H1 (cell line): ENCODE measurements around the gene TXNRD2. TPM values are rescaled to one million over a fixed set of nuclear protein-coding genes. Genes with fewer than 3 reads are reported as not detected.
A peak's percentile ranks its signal among the peaks of the same experiment; 100 is the strongest.

ENCODE experiments used
- CTCF ChIA-PET: fragments of 300-600 bp; sonication (Branson Sonifier 250); formaldehyde crosslinking; loops from one replicate; lab custom pipeline; 2021; ENCODE audit not compliant: partially characterized antibody; lab: Charles Lee
- POLR2A ChIA-PET: fragments of 300-600 bp; sonication (Branson Sonifier 250); formaldehyde crosslinking; loops from one replicate; lab custom pipeline; 2021; ENCODE audit warnings: inconsistent platforms; ENCODE audit not compliant: partially characterized antibody; lab: Charles Lee
- DNase-seq, 2 experiments: peaks; one replicate each; pipeline versions ENCODE4 v3.0.0 to v3.0.0-alpha.2; 2010 to 2022; ENCODE audit warnings: low spot score in 2 of 2, low read depth in 1 of 2, mixed read lengths in 1 of 2
- FAIRE-seq: peaks from 2 replicates; lab custom pipeline; 2011; peaks lifted over from hg19 to GRCh38; lab: Jason Lieb, UNC
- H2AFZ ChIP-seq: 2 replicates; pipeline ENCODE4 v1.8.1; 2012; ENCODE audit warnings: low read length, inconsistent platforms
- H2AK5ac ChIP-seq: 2 replicates; pipeline ENCODE4 v1.6.1; 2013; ENCODE audit warnings: low read depth, low read length
- H2BK120ac ChIP-seq: replicated peaks from 2 replicates; pipeline ENCODE3; 2013; ENCODE audit warnings: low read depth, low read length, inconsistent platforms
- H2BK12ac ChIP-seq: 2 replicates; pipeline ENCODE4 v1.6.1; 2013; ENCODE audit warnings: low read depth, low read length
- H2BK15ac ChIP-seq: 2 replicates; pipeline ENCODE4 v1.6.1; 2013; ENCODE audit warnings: low read length
- H2BK20ac ChIP-seq: 2 replicates; pipeline ENCODE4 v1.6.1; 2013; ENCODE audit warnings: low read length
- H2BK5ac ChIP-seq: 2 replicates; pipeline ENCODE4 v1.6.1; 2013; ENCODE audit warnings: low read depth, low read length
- H3K14ac ChIP-seq: 2 replicates; pipeline ENCODE4 v1.6.1; 2013; ENCODE audit warnings: inconsistent platforms; ENCODE audit not compliant: insufficient read length
- H3K18ac ChIP-seq: 2 replicates; pipeline ENCODE4 v1.6.1; 2013; ENCODE audit warnings: low read length; ENCODE audit errors: extremely low read depth
- H3K23ac ChIP-seq: 2 replicates; pipeline ENCODE4 v1.6.1; 2013; ENCODE audit warnings: inconsistent platforms; ENCODE audit not compliant: insufficient read length
- H3K23me2 ChIP-seq: 2 replicates; pipeline ENCODE4 v1.6.1; 2013; ENCODE audit warnings: low read depth, low read length
- H3K27ac ChIP-seq: 2 replicates; pipeline ENCODE4 v1.6.1; 2011; ENCODE audit warnings: low read depth, low read length, inconsistent platforms
- H3K27me3 ChIP-seq, 4 experiments: replicated peaks in 1 of 4; 1 replicate in 1 of 4; 2 replicates in 3 of 4; pipeline versions ENCODE4 v1.6.1 to v1.8.1; 2011 to 2013; ENCODE audit warnings: low read length in 3 of 4, mild to moderate bottlenecking in 3 of 4, inconsistent platforms in 2 of 4, mixed read lengths in 2 of 4, moderate library complexity in 1 of 4; ENCODE audit not compliant: control insufficient read depth in 3 of 4, insufficient read depth in 3 of 4; ENCODE audit errors: extremely low read depth in 1 of 4
- H3K36me3 ChIP-seq, 4 experiments: 2 replicates each; pipeline versions ENCODE4 v1.6.1 to v1.8.1; 2011 to 2013; ENCODE audit warnings: mild to moderate bottlenecking in 4 of 4, low read length in 3 of 4, moderate library complexity in 2 of 4, control low read depth in 1 of 4, inconsistent platforms in 1 of 4; ENCODE audit not compliant: insufficient read depth in 4 of 4, control insufficient read depth in 2 of 4
- H3K4ac ChIP-seq: replicated peaks from 2 replicates; pipeline ENCODE3; 2013; ENCODE audit warnings: low read length, low read depth, mixed read lengths, inconsistent platforms; ENCODE audit not compliant: insufficient read length
- H3K4me1 ChIP-seq, 4 experiments: replicated peaks in 1 of 4; 1 replicate in 1 of 4; 2 replicates in 3 of 4; pipeline versions ENCODE4 v1.6.1 to v1.8.1; 2011 to 2013; ENCODE audit warnings: low read length in 3 of 4, inconsistent platforms in 2 of 4, mixed read lengths in 1 of 4; ENCODE audit not compliant: insufficient read depth in 4 of 4, control insufficient read depth in 3 of 4
- H3K4me2 ChIP-seq, 2 experiments: 2 replicates each; pipeline versions ENCODE4 v1.6.1 to v1.8.1; 2011 to 2013; ENCODE audit warnings: low read depth in 2 of 2, low read length in 2 of 2, control low read depth in 1 of 2, inconsistent platforms in 1 of 2, mild to moderate bottlenecking in 1 of 2; ENCODE audit not compliant: insufficient read depth in 1 of 2
- H3K4me3 ChIP-seq, 4 experiments: fragments of 200-600, 300-600 bp in 1 of 4; sonication (generic), shearing (Covaris generic), sonication (Bioruptor Twin) in 1 of 4; 2 replicates each; pipeline versions ENCODE4 v1.5.1 to v1.8.1; 2011 to 2016; ENCODE audit warnings: low read length in 4 of 4, low read depth in 3 of 4, control low read depth in 2 of 4, inconsistent platforms in 2 of 4, mild to moderate bottlenecking in 2 of 4, mixed read lengths in 1 of 4, moderate library complexity in 1 of 4; ENCODE audit not compliant: insufficient read depth in 2 of 4; ENCODE audit errors: extremely low read depth in 1 of 4
- H3K56ac ChIP-seq: replicated peaks from 2 replicates; pipeline ENCODE3; 2013; ENCODE audit warnings: low read depth, mild to moderate bottlenecking, mixed read lengths, low read length, inconsistent platforms; ENCODE audit not compliant: insufficient read length
- H3K79me1 ChIP-seq: 2 replicates; pipeline ENCODE4 v1.6.1; 2013; ENCODE audit warnings: low read depth, low read length, control low read depth
- H3K79me2 ChIP-seq, 2 experiments: 2 replicates each; pipeline versions ENCODE4 v1.6.1 to v1.8.1; 2012 to 2013; ENCODE audit warnings: low read length in 2 of 2, mild to moderate bottlenecking in 2 of 2, inconsistent platforms in 1 of 2; ENCODE audit not compliant: insufficient read depth in 2 of 2, control insufficient read depth in 1 of 2
- H3K9ac ChIP-seq, 4 experiments: replicated peaks in 1 of 4; 1 replicate in 1 of 4; 2 replicates in 3 of 4; pipeline versions ENCODE4 v1.6.1 to v1.8.1; 2011 to 2013; ENCODE audit warnings: low read depth in 3 of 4, low read length in 3 of 4, control low read depth in 2 of 4, mild to moderate bottlenecking in 2 of 4, moderate library complexity in 2 of 4, inconsistent platforms in 1 of 4; ENCODE audit errors: extremely low read depth in 1 of 4
- H3K9me3 ChIP-seq, 2 experiments: 2 replicates each; pipeline versions ENCODE4 v1.6.1 to v1.8.1; 2012 to 2013; ENCODE audit warnings: mild to moderate bottlenecking in 2 of 2, moderate library complexity in 2 of 2, control low read depth in 1 of 2, inconsistent platforms in 1 of 2, low read depth in 1 of 2, low read length in 1 of 2, mixed read lengths in 1 of 2; ENCODE audit not compliant: insufficient read depth in 2 of 2
- H4K20me1 ChIP-seq, 2 experiments: replicated peaks in 1 of 2; 2 replicates each; pipeline versions ENCODE3 to v1.8.1; 2011 to 2013; ENCODE audit warnings: inconsistent platforms in 2 of 2, low read length in 2 of 2, mild to moderate bottlenecking in 1 of 2; ENCODE audit not compliant: insufficient read depth in 2 of 2, control insufficient read depth in 1 of 2
- H4K5ac ChIP-seq: 2 replicates; pipeline ENCODE4 v1.6.1; 2013; ENCODE audit warnings: low read length, low read depth, mixed read lengths, inconsistent platforms; ENCODE audit not compliant: insufficient read length
- H4K8ac ChIP-seq: 2 replicates; pipeline ENCODE4 v1.8.0; 2013; ENCODE audit warnings: mild to moderate bottlenecking, moderate library complexity, low read length, inconsistent platforms; ENCODE audit not compliant: insufficient read depth; ENCODE audit errors: extremely low read depth
- H4K91ac ChIP-seq: replicated peaks from 2 replicates; pipeline ENCODE3; 2013; ENCODE audit warnings: low read length, mixed read lengths, inconsistent platforms; ENCODE audit not compliant: insufficient read length
- ASH2L ChIP-seq: fragments of 200-600, 300-600 bp; sonication (generic); IDR thresholded peaks from one replicate; pipeline ENCODE4 v1.7.1; 2017; ENCODE audit warnings: low read length
- CBX5 ChIP-seq: fragments of 300-800, 300-1000 bp; sonication (generic); IDR thresholded peaks from 2 replicates; pipeline ENCODE4 v1.7.1; 2016; ENCODE audit warnings: antibody characterized with exemption, low read length, low read depth
- CHD1 ChIP-seq: IDR thresholded peaks from 2 replicates; pipeline ENCODE4 v1.6.1; 2012; ENCODE audit warnings: low read depth, low read length, improper control_type of control experiment
- CTBP2 ChIP-seq: IDR thresholded peaks from 2 replicates; pipeline ENCODE4 v1.7.0; 2011; ENCODE audit warnings: borderline replicate concordance, mild to moderate bottlenecking, moderate library complexity, mixed read lengths, low read length; ENCODE audit not compliant: insufficient read depth, insufficient read length
- GABPA ChIP-seq: IDR thresholded peaks from 2 replicates; pipeline ENCODE4 v1.6.1; 2011; ENCODE audit warnings: mild to moderate bottlenecking, low read length, moderate library complexity, borderline replicate concordance; ENCODE audit not compliant: insufficient read depth
- KDM1A ChIP-seq: fragments of 200-600, 300-600 bp; sonication (generic); IDR thresholded peaks from 2 replicates; pipeline ENCODE4 v1.7.1; 2016; ENCODE audit warnings: mild to moderate bottlenecking, low read length, borderline replicate concordance
- SAP30 ChIP-seq: fragments of 300-600 bp; sonication (generic); IDR thresholded peaks from 2 replicates; pipeline ENCODE4 v1.7.1; 2012; ENCODE audit warnings: low read length, moderate library complexity, mild to moderate bottlenecking, inconsistent platforms; ENCODE audit not compliant: insufficient read depth, insufficient replicate concordance
- SIX5 ChIP-seq: IDR thresholded peaks from 2 replicates; pipeline ENCODE4 v1.6.1; 2011; ENCODE audit warnings: mild to moderate bottlenecking, low read depth, low read length
- SP2 ChIP-seq: IDR thresholded peaks from 2 replicates; pipeline ENCODE4 v1.6.1; 2012; ENCODE audit warnings: mild to moderate bottlenecking, low read length, inconsistent platforms
- TAF1 ChIP-seq: IDR thresholded peaks from 2 replicates; pipeline ENCODE4 v1.6.1; 2011; ENCODE audit warnings: mild to moderate bottlenecking, low read depth, low read length
- YY1 ChIP-seq: IDR thresholded peaks from 2 replicates; pipeline ENCODE4 v1.6.1; 2011; ENCODE audit warnings: low read depth, mild to moderate bottlenecking, low read length
- WGBS, 2 experiments: shearing (Covaris generic) in 1 of 2; methylation state at CpG; one replicate each; pipeline versions ENCODE4 v1.1.6 to v1.1.7; 2013 to 2015; ENCODE audit warnings: low lambda C conversion rate in 2 of 2, mixed read lengths in 2 of 2, inconsistent platforms in 1 of 2, low coverage in 1 of 2, missing lambda C conversion rate in 1 of 2; ENCODE audit not compliant: insufficient replicate concordance in 2 of 2, insufficient coverage in 1 of 2, insufficient read length in 1 of 2; ENCODE audit errors: extremely low coverage in 1 of 2, missing lambda C conversion rate in 1 of 2; 5-methylcytosine and 5-hydroxymethylcytosine counted together
- polyA plus RNA-seq, 7 experiments: library from polyadenylated mRNA; depleted of rRNA in 3 of 7; stranded (reverse) in 5 of 7; unstranded in 2 of 7; fragments of >200 nt in 5 of 7; fragments of 200-250 nt in 2 of 7; gene quantifications; 1 replicate in 5 of 7; 2 replicates in 1 of 7; 4 replicates in 1 of 7; pipeline versions ENCODE4 v1.2.1 to v1.2.3, GENCODE V29; 2011 to 2013; ENCODE audit warnings: missing spikeins in 2 of 7, mixed read lengths in 2 of 7
- total RNA-seq: library from RNA; stranded (reverse); fragmentation: NEBNext Ultra II Directional; extraction: Animal tissue kit (Norgen Biotek cat#: 25700); gene quantifications from 2 replicates; pipeline ENCODE4 v1.2.1, GENCODE V29; 2021

TXNRD2 gene
- total and polyA plus RNA-seq, 2 of the 8 experiments (the other 6 are each of a cell fraction or from before 2014, with no cell fraction given) = 14.8 to 21.9 TPM

- no peak overlapping the region for H4K5ac ChIP-seq
- FAIRE-seq = no peak
- no peak overlapping the region for H2BK12ac ChIP-seq
- H3K14ac ChIP-seq = no peak overlapping the region
- peaks cover 0 to 17% (median 11%) of the 10 kb centered on the region in 4 experiments; a peak in 5 of 7 replicates for H3K4me1 ChIP-seq
- H3K79me1 ChIP-seq = peaks cover 24% of the 10 kb centered on the region
- no peak overlapping the region for H3K4ac ChIP-seq
- H2BK120ac ChIP-seq = no peak overlapping the region
- H4K20me1 ChIP-seq = peaks cover 10 to 22% of the 10 kb centered on the region in 2 experiments
- H3K23me2 ChIP-seq = peaks cover 4% of the 10 kb centered on the region; the same call in 1 of the 2 replicates
- H3K9me3 ChIP-seq = no peaks in the 10 kb centered on the region
- H3K79me2 ChIP-seq = peaks cover 0 to 8% of the 10 kb centered on the region in 2 experiments; a peak in 1 of 4 replicates
- no peak overlapping the region for H2AFZ ChIP-seq
- H3K23ac ChIP-seq = no peak overlapping the region
- peak overlapping the region; percentile 66; the same call in 1 of the 2 replicates for H2AK5ac ChIP-seq
- CTCF ChIA-PET = interaction anchor here (0.7 to 5.6 kb wide), 6 partner anchors 13 to 94 kb away, joined by 3 to 58 read pairs (median 4); no protein-coding TSS in a partner anchor
- H2BK5ac ChIP-seq = no peak overlapping the region
- POLR2A ChIA-PET = interaction anchor here (1.2 to 2.7 kb wide), 7 partner anchors 10 to 138 kb away, joined by 3 to 13 read pairs (median 4); no protein-coding TSS in a partner anchor
- 82% methylated on average over 11 of the region's 11 CpGs; no CpG with 5 or more reads in 1 of the 2 experiments for WGBS, 2 experiments
- DNase-seq = no peak
- H4K91ac ChIP-seq = no peak overlapping the region
- peaks cover 2 to 14% (median 5%) of the 10 kb centered on the region in 4 experiments; a peak in 5 of 8 replicates for H3K36me3 ChIP-seq
- H3K27ac ChIP-seq = no peak overlapping the region
- peak overlapping the region; percentile 40; the same call in 1 of the 2 replicates for H2BK15ac ChIP-seq
- H3K9ac ChIP-seq = no peak overlapping the region
- H3K27me3 ChIP-seq = no peaks in the 10 kb centered on the region
- H3K56ac ChIP-seq = no peak overlapping the region
- H3K4me3 ChIP-seq = no peak overlapping the region
- H4K8ac ChIP-seq = peak overlapping the region; percentile 75; the same call in 1 of the 2 replicates
- no peak overlapping the region for H3K18ac ChIP-seq
- H2BK20ac ChIP-seq = no peak overlapping the region
- H3K4me2 ChIP-seq = peak overlapping the region in 1 of 2 experiments; percentile 89; a peak in 1 of 4 replicates
- TF ChIP-seq GABPA (no peak), CHD1 (no peak), SAP30 (no peak), CBX5 (no peak), SP2 (no peak), TAF1 (no peak), CTBP2 (no peak), ASH2L (no peak), KDM1A (no peak), SIX5 (no peak), YY1 (no peak)
These were observed 43.5 kb upstream of the TXNRD2 start for GRCh38 chr22:19984851-19985811.
